Calu3 (cell line): ENCODE data around the gene RBCK1. TPM values are rescaled to one million over a fixed set of nuclear protein-coding genes. Genes with fewer than 3 reads are reported as not detected.
A peak's percentile ranks its signal among the peaks of the same experiment; 100 is the strongest.

Experiments used
- BruUV-seq: library from RNA; stranded (reverse); fragments of 400-500 nt; replicated peaks from 2 replicates; lab custom pipeline; 2021; lab: Mats Ljungman, UMichigan
- CTCF ChIA-PET: fragments of 300-600 bp; sonication (Branson Sonifier 250); formaldehyde crosslinking; loops from one replicate; lab custom pipeline; 2022; ENCODE audit warnings: antibody characterized with exemption; lab: Charles Lee
- DNase-seq: peaks from one replicate; pipeline ENCODE4 v3.0.0; 2022
- H3K27ac Mint-ChIP-seq: one replicate; pipeline ENCODE4 v1.8.0; 2022; ENCODE audit warnings: mixed read lengths; ENCODE audit not compliant: unreplicated experiment
- H3K27me3 Mint-ChIP-seq: one replicate; pipeline ENCODE4 v1.8.0; 2022; ENCODE audit warnings: mixed read lengths; ENCODE audit not compliant: unreplicated experiment
- H3K36me3 Mint-ChIP-seq: one replicate; pipeline ENCODE4 v1.8.0; 2022; ENCODE audit warnings: mild to moderate bottlenecking, moderate library complexity, mixed read lengths; ENCODE audit not compliant: insufficient read depth, unreplicated experiment
- H3K4me1 Mint-ChIP-seq: one replicate; pipeline ENCODE4 v1.8.0; 2022; ENCODE audit warnings: mild to moderate bottlenecking, low read depth, mixed read lengths; ENCODE audit not compliant: unreplicated experiment
- H3K4me3 Mint-ChIP-seq: one replicate; pipeline ENCODE4 v1.8.0; 2022; ENCODE audit warnings: mild to moderate bottlenecking, low read depth, moderate library complexity, mixed read lengths; ENCODE audit not compliant: unreplicated experiment
- H3K9me3 Mint-ChIP-seq: one replicate; pipeline ENCODE4 v1.8.0; 2022; ENCODE audit warnings: low read depth, mixed read lengths; ENCODE audit not compliant: unreplicated experiment
- CTCF ChIP-seq: fragments of 200-600 bp; IDR thresholded peaks from one replicate; pipeline ENCODE4 v1.8.0; 2022; ENCODE audit warnings: antibody characterized with exemption; ENCODE audit not compliant: unreplicated experiment
- intact Hi-C: fragments of 100-400 bp; cut with micrococcal nuclease; formaldehyde crosslinking; loops from one replicate; pipeline ENCODE4 v1.10.0; 2022; ENCODE audit not compliant: unreplicated experiment
- total RNA-seq: library from RNA; stranded (reverse); gene quantifications from 2 replicates; pipeline ENCODE4 v1.2.3, GENCODE V29; 2022

The RBCK1 gene
- total RNA-seq, 1 experiment from 2014 or later, result 142 TPM

- Mint-ChIP-seq H3K4me1 (peaks cover 8% of the 10 kb centered on the region), H3K36me3 (peaks cover 44% of the 10 kb centered on the region), H3K4me3 (no peak overlapping the region), H3K27me3 (no peaks in the 10 kb centered on the region), H3K27ac (no peak overlapping the region), H3K9me3 (no peaks in the 10 kb centered on the region)
- CTCF ChIA-PET, result no interaction called here
- no peak for DNase-seq
- BruUV-seq, result no TSS peak
- intact Hi-C loops, result no loop called here
- no peak for TF ChIP-seq CTCF
Measured at GRCh38 chr20:478010-478948, 70.2 kb downstream of the RBCK1 start.

GRCh38 chr20:478949-479429 lies 70.9 kb downstream of the RBCK1 start:
- CTCF ChIA-PET, result no interaction called here
- H3K9me3 Mint-ChIP-seq, result no peaks in the 10 kb centered on the region
- DNase-seq, result peak; percentile 23
- H3K27me3 Mint-ChIP-seq, result no peaks in the 10 kb centered on the region
- BruUV-seq, result no TSS peak
- intact Hi-C loops, result loop anchor here (1.0 kb wide), 1 partner anchor 125 kb away; no protein-coding TSS in a partner anchor
- peak overlapping the region; percentile 35 for H3K27ac Mint-ChIP-seq
- peaks cover 51% of the 10 kb centered on the region for H3K36me3 Mint-ChIP-seq
- TF ChIP-seq CTCF, result no peak
- H3K4me1 Mint-ChIP-seq, result peaks cover 8% of the 10 kb centered on the region
- H3K4me3 Mint-ChIP-seq, result no peak overlapping the region

- H3K27ac Mint-ChIP-seq, result peak overlapping the region; percentile 35
- intact Hi-C loops, result loop anchor here (1.0 kb wide), 1 partner anchor 125 kb away; no protein-coding TSS in a partner anchor
- no peak overlapping the region for H3K4me3 Mint-ChIP-seq
- BruUV-seq, result no TSS peak
- no peaks in the 10 kb centered on the region for H3K27me3 Mint-ChIP-seq
- H3K9me3 Mint-ChIP-seq, result no peaks in the 10 kb centered on the region
- DNase-seq, result no peak
- H3K4me1 Mint-ChIP-seq, result peaks cover 8% of the 10 kb centered on the region
- CTCF ChIA-PET, result no interaction called here
- H3K36me3 Mint-ChIP-seq, result peaks cover 56% of the 10 kb centered on the region
- no peak for TF ChIP-seq CTCF
Measured at GRCh38 chr20:479487-479886, 71.4 kb downstream of the RBCK1 start.

GRCh38 chr20:480044-480443 lies 71.9 kb downstream of the RBCK1 start:
- BruUV-seq, result no TSS peak
- DNase-seq, result no peak
- Mint-ChIP-seq H3K4me3 (no peak overlapping the region), H3K27me3 (no peaks in the 10 kb centered on the region), H3K4me1 (peaks cover 8% of the 10 kb centered on the region), H3K9me3 (no peaks in the 10 kb centered on the region), H3K36me3 (peaks cover 58% of the 10 kb centered on the region), H3K27ac (no peak overlapping the region)
- intact Hi-C loops, result no loop called here
- TF ChIP-seq CTCF, result no peak
- CTCF ChIA-PET, result no interaction called here
